ENCODE data around the gene SMIM45. TPM values are rescaled to one million over a fixed set of nuclear protein-coding genes. Genes with fewer than 3 reads are reported as not detected.

The SMIM45 gene

Other genes with a start within 250 kb of the SMIM45 start
- gene CCDC134, start 151.5 kb upstream of the SMIM45 start, polyA plus RNA-seq = 6.1 TPM
- 59.8 TPM for gene SREBF2, start 119.0 kb upstream of the SMIM45 start, polyA plus RNA-seq
- gene SHISA8, start 37.1 kb upstream of the SMIM45 start, polyA plus RNA-seq = 1.7 TPM
- 80.6 TPM for gene TNFRSF13C, start 25.3 kb upstream of the SMIM45 start, polyA plus RNA-seq
- 28.7 TPM for gene CENPM, start 5.0 kb upstream of the SMIM45 start, polyA plus RNA-seq
- gene SEPTIN3, start 17.3 kb downstream of the SMIM45 start, polyA plus RNA-seq = 0.05 TPM
- gene WBP2NL, start 46.6 kb downstream of the SMIM45 start, polyA plus RNA-seq = 1.3 TPM
- 14.4 TPM for gene NAGA, start 118.7 kb downstream of the SMIM45 start, polyA plus RNA-seq
- 1.6 TPM for gene PHETA2, start 122.1 kb downstream of the SMIM45 start, polyA plus RNA-seq
- 248 TPM for gene SMDT1, start 127.5 kb downstream of the SMIM45 start, polyA plus RNA-seq
- gene NDUFA6, start 138.6 kb downstream of the SMIM45 start, polyA plus RNA-seq = 121 TPM
- not detected for gene CYP2D6, start 178.7 kb downstream of the SMIM45 start, polyA plus RNA-seq

Measured in IgD-negative memory B cell (primary cell).